Smooth muscle cell (in vitro differentiated cells): Measurements from ENCODE around the gene OR13D1. TPM values are rescaled to one million over a fixed set of nuclear protein-coding genes. Genes with fewer than 3 reads are reported as not detected.
"Not testable (repeated sequence)": the region's sequence is repeated elsewhere in the genome, so short reads cannot be mapped to it uniquely, and the experiment has no call there.

Experiments
- DNase-seq: peaks from one replicate; lab custom pipeline; 2025; ENCODE audit not compliant: unreplicated experiment; lab: John Stamatoyannopoulos, UW
- H2AFZ ChIP-seq: fragments of 200-600 bp; sonication (generic); 2 replicates; pipeline ENCODE4 v1.6.0; 2016; ENCODE audit warnings: antibody characterized with exemption, low read depth, mild to moderate bottlenecking
- H3F3A ChIP-seq: fragments of 200-600 bp; sonication (generic); 2 replicates; pipeline ENCODE4 v1.6.0; 2017; ENCODE audit warnings: antibody characterized with exemption, low read depth
- H3K27ac ChIP-seq: fragments of 200-600 bp; sonication (generic); 2 replicates; pipeline ENCODE4 v1.5.1; 2016; ENCODE audit warnings: low read depth, mild to moderate bottlenecking
- H3K27me3 ChIP-seq: fragments of 200-600 bp; sonication (generic); 2 replicates; pipeline ENCODE4 v1.6.1; 2016; ENCODE audit warnings: low read depth, mild to moderate bottlenecking
- H3K36me3 ChIP-seq: fragments of 200-600 bp; sonication (generic); 2 replicates; pipeline ENCODE4 v1.5.1; 2016; ENCODE audit warnings: low read depth
- H3K4me1 ChIP-seq: fragments of 200-600 bp; sonication (generic); 2 replicates; pipeline ENCODE4 v1.5.1; 2016; ENCODE audit warnings: low read depth
- H3K4me2 ChIP-seq: fragments of 200-600 bp; sonication (generic); 2 replicates; pipeline ENCODE4 v1.6.0; 2016; ENCODE audit warnings: mild to moderate bottlenecking
- H3K4me3 ChIP-seq: fragments of 200-600 bp; sonication (generic); 2 replicates; pipeline ENCODE4 v1.5.1; 2016; ENCODE audit warnings: mild to moderate bottlenecking
- H3K79me2 ChIP-seq: fragments of 200-600 bp; sonication (generic); 2 replicates; pipeline ENCODE4 v1.6.0; 2016; ENCODE audit warnings: low read depth, mild to moderate bottlenecking
- H3K9ac ChIP-seq: fragments of 200-600 bp; sonication (generic); 2 replicates; pipeline ENCODE4 v1.6.0; 2016; ENCODE audit warnings: low read depth
- H3K9me3 ChIP-seq: fragments of 200-600 bp; sonication (generic); replicated peaks from 2 replicates; pipeline ENCODE4 v1.5.1; 2016; ENCODE audit warnings: low read depth
- H4K20me1 ChIP-seq: fragments of 200-600 bp; sonication (generic); 2 replicates; pipeline ENCODE4 v1.6.0; 2016; ENCODE audit warnings: low read depth
- WGBS: methylation state at CpG from one replicate; pipeline ENCODE4 v1.1.7; 2016; ENCODE audit warnings: low lambda C conversion rate; 5-methylcytosine and 5-hydroxymethylcytosine counted together
- polyA plus RNA-seq: library from polyadenylated mRNA; unstranded; fragments of >200 nt; fragmentation: Nextera tagmentation; extraction: Ambion mirVana; gene quantifications from 2 replicates; pipeline ENCODE4 v1.2.1, GENCODE V29; 2016
- total RNA-seq: library from RNA; depleted of rRNA; stranded (reverse); fragments of >200 nt; gene quantifications from 2 replicates; pipeline ENCODE4 v1.2.3, GENCODE V29; 2014
- TF ChIP-seq, protein P1 (sequence below): fragments of 200-600 bp; sonication (generic); IDR thresholded peaks from 2 replicates; pipeline ENCODE4 v1.5.1; 2017; ENCODE audit warnings: borderline replicate concordance, mild to moderate bottlenecking, antibody characterized with exemption; ENCODE audit not compliant: insufficient read depth, poor library complexity, severe bottlenecking

The OR13D1 gene
- total and polyA plus RNA-seq, 2 experiments from 2014 or later, result not detected

DNA sequence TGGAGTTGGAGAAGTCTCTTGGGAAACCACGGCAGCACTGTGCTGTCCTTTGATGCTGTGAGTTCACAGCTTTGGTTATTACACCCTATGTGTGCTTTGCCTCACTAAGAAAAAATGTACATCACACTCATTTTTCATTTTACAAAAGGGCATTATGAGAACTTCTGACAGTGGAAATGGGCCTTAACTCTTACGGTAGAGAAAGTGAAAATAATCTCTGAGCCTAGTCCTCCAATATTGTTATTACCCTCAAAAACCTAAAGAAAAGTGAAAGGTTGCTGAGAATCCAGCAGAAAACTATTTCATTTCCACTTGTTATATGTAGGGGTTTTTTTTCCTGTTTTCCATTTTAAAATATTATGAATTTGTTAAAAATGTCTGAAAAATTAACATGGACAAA, 8.2 kb upstream of the OR13D1 start:
- H3K27me3 ChIP-seq, result no peaks in the 10 kb centered on the region
- no peak overlapping the region for H3K4me3 ChIP-seq
- no peak overlapping the region for H3K9ac ChIP-seq
- H3K36me3 ChIP-seq, result no peaks in the 10 kb centered on the region
- 86% methylated on average over 2 of the region's 2 CpGs for WGBS
- H2AFZ ChIP-seq, result no peak overlapping the region
- H4K20me1 ChIP-seq, result no peaks in the 10 kb centered on the region
- TF ChIP-seq, protein P1, sequence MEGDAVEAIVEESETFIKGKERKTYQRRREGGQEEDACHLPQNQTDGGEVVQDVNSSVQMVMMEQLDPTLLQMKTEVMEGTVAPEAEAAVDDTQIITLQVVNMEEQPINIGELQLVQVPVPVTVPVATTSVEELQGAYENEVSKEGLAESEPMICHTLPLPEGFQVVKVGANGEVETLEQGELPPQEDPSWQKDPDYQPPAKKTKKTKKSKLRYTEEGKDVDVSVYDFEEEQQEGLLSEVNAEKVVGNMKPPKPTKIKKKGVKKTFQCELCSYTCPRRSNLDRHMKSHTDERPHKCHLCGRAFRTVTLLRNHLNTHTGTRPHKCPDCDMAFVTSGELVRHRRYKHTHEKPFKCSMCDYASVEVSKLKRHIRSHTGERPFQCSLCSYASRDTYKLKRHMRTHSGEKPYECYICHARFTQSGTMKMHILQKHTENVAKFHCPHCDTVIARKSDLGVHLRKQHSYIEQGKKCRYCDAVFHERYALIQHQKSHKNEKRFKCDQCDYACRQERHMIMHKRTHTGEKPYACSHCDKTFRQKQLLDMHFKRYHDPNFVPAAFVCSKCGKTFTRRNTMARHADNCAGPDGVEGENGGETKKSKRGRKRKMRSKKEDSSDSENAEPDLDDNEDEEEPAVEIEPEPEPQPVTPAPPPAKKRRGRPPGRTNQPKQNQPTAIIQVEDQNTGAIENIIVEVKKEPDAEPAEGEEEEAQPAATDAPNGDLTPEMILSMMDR, result no peak
- no peak overlapping the region for H3K4me2 ChIP-seq
- H3F3A ChIP-seq, result no peaks in the 10 kb centered on the region
- no peak overlapping the region for H3K27ac ChIP-seq
- no peaks in the 10 kb centered on the region for H3K4me1 ChIP-seq
- DNase-seq, result no peak
- no peaks in the 10 kb centered on the region for H3K79me2 ChIP-seq
- H3K9me3 ChIP-seq, result no peaks in the 10 kb centered on the region

DNA sequence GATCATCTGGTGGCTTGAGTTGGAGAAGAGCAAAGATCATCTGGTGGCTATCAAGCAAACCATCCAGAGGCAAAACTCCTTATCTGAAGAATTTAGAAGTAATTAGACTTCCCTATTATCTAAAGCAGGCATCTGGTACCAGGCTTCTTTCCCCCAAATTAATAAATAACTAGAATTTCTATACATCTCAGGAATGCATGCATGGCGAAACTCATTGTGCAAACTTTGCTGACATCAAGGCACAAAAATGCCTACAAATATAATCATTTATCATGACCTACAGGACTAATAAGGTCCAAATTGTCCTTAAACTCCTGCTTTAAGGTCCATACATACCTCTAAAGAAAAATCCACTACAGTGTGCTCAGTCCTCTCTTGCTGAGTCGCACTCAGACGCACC, 6.0 kb downstream of the OR13D1 start:
- no peaks in the 10 kb centered on the region for H3K36me3 ChIP-seq
- no peak for DNase-seq
- TF ChIP-seq, protein P1, result no peak
- H3K4me3 ChIP-seq, result no peak overlapping the region
- no peak overlapping the region for H3K9ac ChIP-seq
- H3K4me2 ChIP-seq, result no peak overlapping the region
- no peaks in the 10 kb centered on the region for H3K4me1 ChIP-seq
- no peak overlapping the region for H2AFZ ChIP-seq
- H4K20me1 ChIP-seq, result no peaks in the 10 kb centered on the region
- peaks cover 3% of the 10 kb centered on the region for H3K27me3 ChIP-seq
- no peaks in the 10 kb centered on the region for H3K79me2 ChIP-seq
- H3K9me3 ChIP-seq, result no peaks in the 10 kb centered on the region
- H3K27ac ChIP-seq, result no peak overlapping the region
- H3F3A ChIP-seq, result no peaks in the 10 kb centered on the region
- WGBS, result 89% methylated on average over 3 of the region's 3 CpGs

DNA sequence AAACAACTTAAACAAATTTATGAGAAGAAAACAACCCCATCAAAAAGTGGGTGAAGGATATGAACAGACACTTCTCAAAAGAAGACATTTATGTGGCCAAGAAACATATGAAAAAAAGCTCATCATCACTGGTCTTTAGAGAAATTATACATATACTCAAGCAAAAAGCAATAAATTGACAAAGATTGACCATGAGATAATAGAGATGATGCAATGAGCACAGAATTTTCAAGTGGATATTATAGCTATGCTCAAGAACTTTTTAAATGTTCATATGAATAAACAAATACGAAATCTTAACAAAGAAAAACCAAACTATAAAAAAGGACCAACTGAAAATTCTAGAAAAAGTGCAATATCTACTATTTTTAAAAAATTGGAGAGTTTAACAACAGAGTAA, 14.4 kb downstream of the OR13D1 start:
- not testable (repeated sequence) for H3K9ac ChIP-seq, H3K4me1 ChIP-seq, H3F3A ChIP-seq, H3K4me2 ChIP-seq, H3K27me3 ChIP-seq, H4K20me1 ChIP-seq, DNase-seq, H3K79me2 ChIP-seq, H3K9me3 ChIP-seq, H3K36me3 ChIP-seq, H3K27ac ChIP-seq, H3K4me3 ChIP-seq, H2AFZ ChIP-seq
- WGBS, result 58% methylated on average over 1 of the region's 1 CpG

DNA sequence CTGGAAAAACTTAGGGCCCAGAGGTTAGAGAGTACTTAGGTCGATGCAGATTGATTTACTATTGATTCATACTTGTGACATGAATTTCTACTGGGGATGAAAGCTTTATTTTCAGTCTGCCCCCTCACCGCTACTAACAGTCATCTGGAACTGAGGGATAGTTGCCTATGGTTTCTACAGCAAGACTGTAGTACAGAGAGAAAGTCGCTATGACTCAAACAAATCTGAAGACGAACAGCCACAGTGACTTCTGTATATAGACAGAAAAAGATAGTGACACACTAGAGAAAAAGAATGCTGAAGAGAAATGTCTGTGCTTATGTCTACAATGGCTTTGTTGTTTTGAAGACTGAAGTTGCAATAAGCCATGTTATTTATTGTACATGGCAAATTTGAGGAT, 17.3 kb downstream of the OR13D1 start:
- H3K27ac ChIP-seq, result no peak overlapping the region
- no peaks in the 10 kb centered on the region for H4K20me1 ChIP-seq
- no peaks in the 10 kb centered on the region for H3K4me1 ChIP-seq
- no peaks in the 10 kb centered on the region for H3K79me2 ChIP-seq
- no peak overlapping the region for H3K4me3 ChIP-seq
- H3K36me3 ChIP-seq, result no peaks in the 10 kb centered on the region
- no peaks in the 10 kb centered on the region for H3F3A ChIP-seq
- no peak overlapping the region for H3K4me2 ChIP-seq
- H3K9ac ChIP-seq, result no peak overlapping the region
- no peak overlapping the region for H2AFZ ChIP-seq
- no peak for DNase-seq
- whole genome bisulfite sequencing, result 78% methylated on average over 4 of the region's 4 CpGs
- no peaks in the 10 kb centered on the region for H3K9me3 ChIP-seq
- TF ChIP-seq, protein P1, result no peak
- no peaks in the 10 kb centered on the region for H3K27me3 ChIP-seq
